Thoracic aorta (tissue), 2 donors: ENCODE data around the gene RIOK1. TPM values are rescaled to one million over a fixed set of nuclear protein-coding genes. Genes with fewer than 3 reads are reported as not detected.

Source experiments
- ATAC-seq: fragments of 150-250 bp; one replicate; pipeline ENCODE4 v1.8.0; 2017; ENCODE audit warnings: low read depth; ENCODE audit not compliant: insufficient number of reproducible peaks, low FRiP score
- DNase-seq: peaks from one replicate; pipeline ENCODE4 v3.0.0-alpha.2; 2020; ENCODE audit warnings: low spot score
- H3K27ac ChIP-seq, 2 donors: fragments of 200-600 bp; sonication (generic); 1 replicate in 1 of 2; 2 replicates in 1 of 2; pipeline ENCODE4 v1.5.1; 2016; ENCODE audit warnings: mild to moderate bottlenecking in 2 of 2, moderate library complexity in 2 of 2
- H3K27me3 ChIP-seq: fragments of 200-600 bp; sonication (generic); replicated peaks from 2 replicates; pipeline ENCODE4 v1.6.0; 2016; ENCODE audit warnings: mild to moderate bottlenecking; ENCODE audit not compliant: insufficient read depth
- H3K36me3 ChIP-seq: fragments of 200-600 bp; sonication (generic); one replicate; pipeline ENCODE4 v1.5.1; 2016
- H3K4me1 ChIP-seq, 2 donors: fragments of 200-600 bp; sonication (generic); 1 replicate in 1 of 2; 2 replicates in 1 of 2; pipeline versions ENCODE4 v1.5.1 to v1.6.0; 2016; ENCODE audit warnings: low read depth in 2 of 2, mild to moderate bottlenecking in 1 of 2; ENCODE audit not compliant: control insufficient read depth in 1 of 2
- H3K4me3 ChIP-seq: fragments of 200-600 bp; sonication (generic); 2 replicates; pipeline ENCODE4 v1.5.1; 2016; ENCODE audit warnings: mild to moderate bottlenecking
- H3K9me3 ChIP-seq: fragments of 200-600 bp; sonication (generic); 2 replicates; pipeline ENCODE4 v1.5.1; 2016
- total RNA-seq, 2 donors: library from RNA; depleted of rRNA; stranded (reverse); fragments of >200 nt; gene quantifications; one replicate each; pipeline versions ENCODE4 v1.1.0 to v1.2.3, GENCODE V29; 2016
- TF ChIP-seq, protein P1 (sequence below): fragments of 200-600 bp; sonication (generic); IDR thresholded peaks from one replicate; pipeline ENCODE4 v1.5.1; 2019; ENCODE audit warnings: antibody characterized with exemption

The RIOK1 gene
- total RNA-seq, 2 donors from 2014 or later, result 12.6 to 25.5 TPM

DNA sequence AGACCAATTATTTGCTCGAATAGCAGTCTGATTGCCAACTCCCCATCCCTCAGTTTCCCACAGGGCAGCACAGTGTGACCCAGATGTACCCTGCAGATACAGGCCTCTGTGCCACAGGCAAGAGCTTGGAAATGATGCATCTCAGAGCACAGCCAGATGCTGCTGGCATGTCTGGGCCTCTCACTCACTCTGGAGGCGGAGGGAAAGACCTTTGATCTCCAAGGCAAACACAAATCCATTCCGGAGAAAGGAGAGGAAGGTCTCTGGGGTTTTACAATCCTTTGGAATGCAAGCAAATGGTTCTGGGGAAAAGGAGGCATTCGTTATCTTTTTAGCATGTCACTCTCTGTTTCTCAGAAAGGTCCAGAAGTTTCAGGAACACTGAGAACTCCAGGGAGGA, 74.2 kb downstream of the RIOK1 start:
- H3K4me1 ChIP-seq, result no peaks in the 10 kb centered on the region
- no peaks in the 10 kb centered on the region for H3K9me3 ChIP-seq
- no peak overlapping the region for H3K4me3 ChIP-seq
- H3K27ac ChIP-seq, result no peak overlapping the region
- TF ChIP-seq, protein P1, sequence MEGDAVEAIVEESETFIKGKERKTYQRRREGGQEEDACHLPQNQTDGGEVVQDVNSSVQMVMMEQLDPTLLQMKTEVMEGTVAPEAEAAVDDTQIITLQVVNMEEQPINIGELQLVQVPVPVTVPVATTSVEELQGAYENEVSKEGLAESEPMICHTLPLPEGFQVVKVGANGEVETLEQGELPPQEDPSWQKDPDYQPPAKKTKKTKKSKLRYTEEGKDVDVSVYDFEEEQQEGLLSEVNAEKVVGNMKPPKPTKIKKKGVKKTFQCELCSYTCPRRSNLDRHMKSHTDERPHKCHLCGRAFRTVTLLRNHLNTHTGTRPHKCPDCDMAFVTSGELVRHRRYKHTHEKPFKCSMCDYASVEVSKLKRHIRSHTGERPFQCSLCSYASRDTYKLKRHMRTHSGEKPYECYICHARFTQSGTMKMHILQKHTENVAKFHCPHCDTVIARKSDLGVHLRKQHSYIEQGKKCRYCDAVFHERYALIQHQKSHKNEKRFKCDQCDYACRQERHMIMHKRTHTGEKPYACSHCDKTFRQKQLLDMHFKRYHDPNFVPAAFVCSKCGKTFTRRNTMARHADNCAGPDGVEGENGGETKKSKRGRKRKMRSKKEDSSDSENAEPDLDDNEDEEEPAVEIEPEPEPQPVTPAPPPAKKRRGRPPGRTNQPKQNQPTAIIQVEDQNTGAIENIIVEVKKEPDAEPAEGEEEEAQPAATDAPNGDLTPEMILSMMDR, result no peak
- ATAC-seq, result no peak
- no peaks in the 10 kb centered on the region for H3K27me3 ChIP-seq
- H3K36me3 ChIP-seq, result no peaks in the 10 kb centered on the region
- no peak for DNase-seq

DNA sequence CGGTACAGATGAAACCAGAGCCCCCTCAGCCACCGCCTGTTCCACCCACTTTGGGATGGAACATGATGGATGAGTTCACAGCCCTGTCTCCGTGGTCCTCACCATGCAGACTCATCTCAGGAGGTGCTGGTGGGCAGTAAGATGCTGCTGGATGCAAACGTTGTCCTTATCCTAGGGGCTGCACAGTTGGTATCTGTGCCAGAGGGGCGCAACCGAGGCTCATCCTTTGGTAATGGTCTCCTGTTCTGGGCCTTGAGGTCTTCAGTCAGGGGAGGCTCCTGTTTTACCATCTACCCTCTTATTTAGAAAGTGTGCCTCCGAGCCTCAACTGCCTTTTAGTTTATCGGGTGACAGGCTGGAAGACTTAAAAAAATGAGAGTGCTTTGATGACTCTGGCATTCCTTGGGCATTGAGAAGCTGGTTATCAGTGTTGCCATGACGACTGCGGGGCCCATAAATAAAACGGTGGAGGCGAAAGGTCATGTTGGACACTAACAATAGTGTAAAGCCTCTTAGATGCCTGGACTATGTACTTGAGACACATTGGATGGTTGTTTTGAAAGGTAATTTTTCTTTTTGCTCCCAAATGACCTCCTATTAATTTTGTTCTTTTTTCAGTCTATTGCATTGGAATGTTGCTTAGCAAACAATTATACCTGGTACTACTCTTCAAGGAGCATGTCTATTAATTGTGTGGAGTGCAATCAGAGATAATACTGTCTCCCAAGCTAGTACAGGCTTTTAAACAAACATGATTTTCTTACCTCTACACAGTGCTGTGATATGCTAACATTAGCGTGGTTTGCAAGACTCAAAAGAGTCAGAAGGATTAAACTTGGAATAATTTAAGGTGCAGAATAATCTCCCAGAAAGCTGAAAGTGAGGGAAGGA, 77.6 kb downstream of the RIOK1 start:
- TF ChIP-seq, protein P1, result no peak
- no peak overlapping the region for H3K27ac ChIP-seq
- no peaks in the 10 kb centered on the region for H3K36me3 ChIP-seq
- H3K4me3 ChIP-seq, result no peak overlapping the region
- ATAC-seq (no peak), DNase-seq (no peak)
- H3K27me3 ChIP-seq, result no peaks in the 10 kb centered on the region
- no peaks in the 10 kb centered on the region for H3K9me3 ChIP-seq
- H3K4me1 ChIP-seq, result no peaks in the 10 kb centered on the region

Other genes with a start within 250 kb of the RIOK1 start
- gene SSR1, start 76.6 kb upstream of the RIOK1 start, total RNA-seq, result 10 to 100 TPM; 56.6 to 59.4 TPM
- gene CAGE1, start 66 bp upstream of the RIOK1 start, total RNA-seq, result not detected
- gene DSP, start 151.9 kb downstream of the RIOK1 start, total RNA-seq, result 1 to 10 TPM; 5.4 to 6.7 TPM
- gene SNRNP48, start 200.4 kb downstream of the RIOK1 start, total RNA-seq, result 10 to 100 TPM in 1 of 2 donors, 1 to 10 TPM in 1; 6.4 to 18.4 TPM